ENCODE measurements around the gene HOXB7. TPM values are rescaled to one million over a fixed set of nuclear protein-coding genes. Genes with fewer than 3 reads are reported as not detected.
A peak's percentile ranks its signal among the peaks of the same experiment; 100 is the strongest.

Gene HOXB7
- total RNA-seq, 4 donors from 2014 or later, result 0.38 to 0.64 TPM; not detected in 2

DNA sequence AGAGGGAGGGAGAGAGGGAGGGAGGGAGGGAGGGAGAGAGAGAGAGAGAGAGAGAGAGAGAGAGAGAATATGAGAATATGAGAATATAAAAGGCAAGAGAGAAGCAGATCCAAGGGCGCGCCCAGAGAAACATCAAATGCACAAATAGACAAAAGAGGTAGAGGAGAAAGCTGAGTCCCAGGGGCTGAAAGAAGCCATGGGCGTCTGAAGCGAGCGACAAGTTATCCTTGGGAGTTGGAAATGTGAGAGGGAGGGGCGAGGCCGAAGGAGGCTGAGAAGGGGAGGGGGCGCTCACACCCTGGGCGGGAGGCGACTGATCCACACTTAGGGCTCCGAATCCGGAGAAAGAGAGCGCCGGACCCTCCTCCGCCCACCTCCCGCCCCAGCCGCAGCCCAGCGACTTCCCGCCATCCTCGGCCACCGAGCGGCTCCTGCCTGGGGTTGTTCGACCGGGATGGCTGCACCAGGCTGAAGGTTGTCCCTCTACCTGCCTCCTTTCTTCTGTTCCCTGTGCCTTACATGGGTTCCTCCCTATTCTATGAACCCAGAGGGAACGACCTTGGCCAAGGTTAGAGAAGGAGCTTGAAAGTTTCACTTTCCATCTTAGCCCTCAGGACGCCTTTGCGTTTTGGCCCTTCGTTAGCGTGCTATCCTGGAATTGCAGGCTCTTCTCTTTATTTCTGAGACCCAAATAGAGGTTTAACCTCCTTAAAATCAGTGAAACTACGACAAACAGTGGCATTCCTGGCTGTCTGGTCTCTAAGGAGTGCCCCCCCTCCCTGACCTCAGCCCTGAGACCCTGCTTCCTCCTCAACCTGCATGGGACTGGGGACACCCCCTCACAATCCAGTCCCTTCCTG, 36.5 kb upstream of the HOXB7 start:
- peaks cover 20 to 100% (median 33%) of the 10 kb centered on the region in 4 donors for H3K27me3 ChIP-seq
- peak overlapping the region; percentile 14 to 61 (median 40) for H3K4me3 ChIP-seq
- intact Hi-C loops (cut with DNase I), result no loop called here
- no peaks in the 10 kb centered on the region for H3K36me3 ChIP-seq
- H3K9me3 ChIP-seq, result no peaks in the 10 kb centered on the region
- no peak overlapping the region for H3K27ac ChIP-seq
- TF ChIP-seq, protein P1, sequence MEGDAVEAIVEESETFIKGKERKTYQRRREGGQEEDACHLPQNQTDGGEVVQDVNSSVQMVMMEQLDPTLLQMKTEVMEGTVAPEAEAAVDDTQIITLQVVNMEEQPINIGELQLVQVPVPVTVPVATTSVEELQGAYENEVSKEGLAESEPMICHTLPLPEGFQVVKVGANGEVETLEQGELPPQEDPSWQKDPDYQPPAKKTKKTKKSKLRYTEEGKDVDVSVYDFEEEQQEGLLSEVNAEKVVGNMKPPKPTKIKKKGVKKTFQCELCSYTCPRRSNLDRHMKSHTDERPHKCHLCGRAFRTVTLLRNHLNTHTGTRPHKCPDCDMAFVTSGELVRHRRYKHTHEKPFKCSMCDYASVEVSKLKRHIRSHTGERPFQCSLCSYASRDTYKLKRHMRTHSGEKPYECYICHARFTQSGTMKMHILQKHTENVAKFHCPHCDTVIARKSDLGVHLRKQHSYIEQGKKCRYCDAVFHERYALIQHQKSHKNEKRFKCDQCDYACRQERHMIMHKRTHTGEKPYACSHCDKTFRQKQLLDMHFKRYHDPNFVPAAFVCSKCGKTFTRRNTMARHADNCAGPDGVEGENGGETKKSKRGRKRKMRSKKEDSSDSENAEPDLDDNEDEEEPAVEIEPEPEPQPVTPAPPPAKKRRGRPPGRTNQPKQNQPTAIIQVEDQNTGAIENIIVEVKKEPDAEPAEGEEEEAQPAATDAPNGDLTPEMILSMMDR (IDR thresholded peaks at IDR 0.05), result no peak
- no peak for TF ChIP-seq POLR2A (IDR thresholded peaks at IDR 0.05)
- 1 to 6% methylated on average over 21 to 22 of the region's 30 CpGs for WGBS, 2 donors
- peaks cover 8 to 23% (median 8%) of the 10 kb centered on the region in 3 donors for H3K4me1 ChIP-seq
- DNase-seq, result no peak

DNA sequence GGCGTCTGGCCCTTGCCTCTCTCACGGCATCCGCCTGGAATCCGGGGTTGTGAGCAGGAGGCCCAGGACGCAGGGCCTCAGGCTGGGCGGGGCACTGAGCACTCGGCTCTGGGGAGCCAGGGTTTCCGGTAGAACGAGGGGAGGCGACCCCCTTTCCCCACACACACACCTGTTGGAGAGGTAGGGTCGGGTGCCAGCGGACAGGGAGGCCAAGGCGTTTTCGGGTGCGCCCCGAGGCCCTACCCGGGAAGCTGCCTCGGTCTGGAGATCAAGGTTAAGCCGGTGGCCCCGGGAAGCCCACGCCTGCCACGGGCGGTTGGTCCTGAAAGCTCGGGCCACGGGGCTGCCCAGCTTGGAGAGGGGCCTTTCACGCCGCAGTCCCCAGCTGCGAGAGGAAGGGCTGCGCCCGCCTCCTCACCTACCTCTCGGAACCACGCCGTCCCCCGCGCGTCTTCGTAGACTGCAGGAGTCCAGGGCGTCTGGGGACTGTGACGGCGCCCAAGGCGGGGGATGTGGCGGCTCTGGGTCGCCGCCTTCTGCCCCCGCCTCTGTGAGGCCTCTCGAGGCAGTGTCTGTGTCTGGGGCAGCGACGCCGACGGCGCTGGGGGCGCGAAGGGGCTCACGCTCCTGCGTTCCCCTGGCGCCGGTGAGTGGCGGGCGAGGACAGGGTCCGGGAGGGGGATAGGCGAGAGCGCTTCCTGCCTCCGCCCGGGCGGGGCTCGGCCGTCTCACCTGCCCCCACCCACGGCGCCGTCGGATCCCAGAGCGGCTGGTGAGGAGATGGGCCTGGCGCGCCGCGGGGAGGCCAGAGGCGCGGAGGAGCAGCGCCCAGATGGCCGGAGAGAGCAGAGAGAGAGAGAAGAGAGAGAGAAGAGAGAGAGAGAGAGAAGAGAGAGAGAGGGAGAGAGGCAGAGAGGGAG, 35.6 kb upstream of the HOXB7 start:
- peaks cover 8 to 27% (median 8%) of the 10 kb centered on the region in 3 donors for H3K4me1 ChIP-seq
- 3 to 5% methylated on average over 6 to 18 of the region's 80 CpGs for WGBS, 2 donors
- peaks cover 26 to 100% (median 42%) of the 10 kb centered on the region in 4 donors for H3K27me3 ChIP-seq
- H3K9me3 ChIP-seq, result no peaks in the 10 kb centered on the region
- intact Hi-C loops (cut with DNase I), result no loop called here
- no peak for DNase-seq
- no peak overlapping the region for H3K27ac ChIP-seq
- TF ChIP-seq POLR2A (IDR thresholded peaks at IDR 0.05), result no peak
- TF ChIP-seq, protein P1 (IDR thresholded peaks at IDR 0.05), result no peak
- H3K4me3 ChIP-seq, result peak overlapping the region in 2 of 4 donors; percentile 41 to 61
- H3K36me3 ChIP-seq, result no peaks in the 10 kb centered on the region

DNA sequence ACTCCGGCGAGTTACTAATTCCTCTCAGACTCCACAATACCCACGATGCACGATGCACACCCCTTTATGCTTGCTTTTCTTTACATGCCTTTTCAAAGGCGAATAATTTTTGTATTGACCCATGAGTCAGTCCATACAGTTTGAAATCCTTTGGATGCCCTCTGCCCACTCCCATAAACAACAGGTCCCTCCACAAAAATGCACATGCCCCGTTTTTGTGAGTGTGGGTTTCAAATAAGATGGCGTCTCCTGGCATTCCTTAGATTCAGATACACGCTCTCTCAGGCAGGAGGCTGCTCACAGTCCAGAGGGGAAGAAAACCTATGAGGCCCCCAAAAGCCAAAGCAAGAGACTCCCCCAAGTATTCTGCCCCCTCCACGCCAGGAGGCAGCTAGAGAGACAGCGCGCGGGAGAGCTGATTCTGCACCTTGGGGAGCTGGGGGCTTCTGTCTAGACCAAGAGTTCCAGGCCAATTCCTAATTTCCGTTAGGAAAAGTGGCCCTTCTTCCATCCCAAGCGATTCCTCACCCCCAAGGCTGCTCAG, 34.9 kb upstream of the HOXB7 start:
- H3K4me1 ChIP-seq, result peaks cover 8 to 27% (median 8%) of the 10 kb centered on the region in 3 donors
- DNase-seq, result no peak
- intact Hi-C loops (cut with DNase I), result no loop called here
- TF ChIP-seq POLR2A (IDR thresholded peaks at IDR 0.05), result no peak
- TF ChIP-seq, protein P1 (IDR thresholded peaks at IDR 0.05), result no peak
- H3K9me3 ChIP-seq, result no peaks in the 10 kb centered on the region
- no peak overlapping the region for H3K27ac ChIP-seq
- no peaks in the 10 kb centered on the region for H3K36me3 ChIP-seq
- peaks cover 30 to 100% (median 45%) of the 10 kb centered on the region in 4 donors for H3K27me3 ChIP-seq
- peak overlapping the region in 1 of 4 donors; percentile 41 for H3K4me3 ChIP-seq
- WGBS, 2 donors, result 42 to 47% methylated on average over 9 to 10 of the region's 14 CpGs

DNA sequence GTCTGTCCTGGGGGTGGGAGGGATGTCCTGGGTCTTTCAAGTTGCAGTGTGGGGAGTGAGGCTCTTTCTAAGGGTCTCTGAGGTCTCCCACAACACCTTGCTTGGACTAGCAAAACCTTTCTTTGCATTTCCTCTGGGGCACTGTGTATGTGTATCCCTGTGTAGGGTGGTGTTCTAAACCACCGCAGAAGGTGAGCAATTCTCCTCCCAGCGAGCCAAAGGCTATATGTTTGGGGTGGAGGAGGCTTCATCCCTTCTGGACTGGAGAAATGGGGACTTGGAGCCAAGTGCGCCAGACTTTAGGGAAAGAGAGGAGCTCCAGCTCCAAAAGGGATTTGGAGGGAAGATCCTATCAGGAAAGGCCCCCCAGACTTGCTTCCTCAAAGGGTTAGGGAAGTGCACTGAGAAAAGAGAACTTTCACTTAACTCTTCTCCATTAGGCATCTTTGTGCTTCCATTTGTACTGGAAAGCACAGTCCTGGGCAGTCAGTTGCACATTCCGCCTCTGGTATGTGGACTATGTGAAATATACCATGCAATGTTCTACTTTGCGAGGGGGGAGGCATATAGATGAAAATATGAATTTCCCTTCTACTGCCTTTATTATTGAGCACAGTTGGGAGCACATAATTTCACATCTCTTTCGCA, 34.2 kb upstream of the HOXB7 start:
- no peak overlapping the region for H3K27ac ChIP-seq
- intact Hi-C loops (cut with DNase I), result no loop called here

More for the DNA sequence above, 34.2 kb upstream of the HOXB7 start:
- TF ChIP-seq, protein P1 (IDR thresholded peaks at IDR 0.05), result no peak
- no peak for TF ChIP-seq POLR2A (IDR thresholded peaks at IDR 0.05)
- Histone ChIP-seq H3K4me3 (no peak overlapping the region), H3K36me3 (no peaks in the 10 kb centered on the region), H3K27me3 (peaks cover 30 to 100% (median 45%) of the 10 kb centered on the region in 4 donors), H3K9me3 (no peaks in the 10 kb centered on the region), H3K4me1 (peaks cover 8 to 27% (median 8%) of the 10 kb centered on the region in 3 donors)
- no peak for DNase-seq
- WGBS, 2 donors, result 40 to 65% methylated on average over 3 of the region's 6 CpGs
